ENCODE results near the gene POLR2L. TPM values are rescaled to one million over a fixed set of nuclear protein-coding genes. Genes with fewer than 3 reads are reported as not detected.

The POLR2L gene
- total RNA-seq, 2 experiments from 2014 or later: 150 to 151 TPM

- ChIA-PET POLR2A (interaction anchor here (0.6 kb wide), 1 partner anchor 23 kb away, joined by 3 read pairs; no protein-coding TSS in a partner anchor), CTCF (no interaction called here)
These were observed 28.1 kb upstream of the POLR2L start for GRCh38 chr11:870418-870817.

- POLR2A ChIA-PET: no interaction called here
- CTCF ChIA-PET: interaction anchor here (1.4 kb wide), 1 partner anchor 22 kb away, joined by 3 read pairs; no protein-coding TSS in a partner anchor
These were observed 27.7 kb upstream of the POLR2L start for GRCh38 chr11:870127-870413.

GRCh38 chr11:869399-870126 is 27.2 kb upstream of the POLR2L start:
- CTCF ChIA-PET: interaction anchor here (1.4 kb wide), 1 partner anchor 21 kb away, joined by 3 read pairs; no protein-coding TSS in a partner anchor
- POLR2A ChIA-PET: interaction anchor here (0.5 kb wide), 1 partner anchor 59 kb away, joined by 4 read pairs; no protein-coding TSS in a partner anchor

- ChIA-PET POLR2A (no interaction called here), CTCF (interaction anchor here (1.4 kb wide), 1 partner anchor 20 kb away, joined by 3 read pairs; no protein-coding TSS in a partner anchor)
These were observed 26.5 kb upstream of the POLR2L start for GRCh38 chr11:868802-869201.

GRCh38 chr11:868394-868793 is 26.1 kb upstream of the POLR2L start:
- CTCF ChIA-PET: interaction anchor here (1.4 kb wide), 1 partner anchor 20 kb away, joined by 3 read pairs; no protein-coding TSS in a partner anchor

GRCh38 chr11:867856-868358 is 25.6 kb upstream of the POLR2L start:
- ChIA-PET CTCF (no interaction called here), POLR2A (no interaction called here)

More at GRCh38 chr11:868394-868793, 26.1 kb upstream of the POLR2L start:
- POLR2A ChIA-PET: no interaction called here

- CTCF ChIA-PET: no interaction called here
- POLR2A ChIA-PET: no interaction called here
These were observed 24.2 kb upstream of the POLR2L start for GRCh38 chr11:866481-866880.

- POLR2A ChIA-PET: interaction anchor here (0.9 kb wide), 1 partner anchor 624 kb away, joined by 5 read pairs; no protein-coding TSS in a partner anchor
- CTCF ChIA-PET: no interaction called here
These were observed 23.4 kb upstream of the POLR2L start for GRCh38 chr11:865462-866430.

GRCh38 chr11:864898-865297 is 22.6 kb upstream of the POLR2L start:
- ChIA-PET CTCF (no interaction called here), POLR2A (interaction anchor here (0.9 kb wide), 1 partner anchor 625 kb away, joined by 5 read pairs; no protein-coding TSS in a partner anchor)

- POLR2A ChIA-PET: no interaction called here
- CTCF ChIA-PET: no interaction called here
These were observed 21.8 kb upstream of the POLR2L start for GRCh38 chr11:863910-864827.

- POLR2A ChIA-PET: no interaction called here
- CTCF ChIA-PET: interaction anchor here (0.6 to 2.1 kb wide), 2 partner anchors 15 to 33 kb away, joined by 3 to 8 read pairs; no protein-coding TSS in a partner anchor
These were observed 20.9 kb upstream of the POLR2L start for GRCh38 chr11:863023-863909.

GRCh38 chr11:862696-863022 is 20.3 kb upstream of the POLR2L start:
- ChIA-PET CTCF (interaction anchor here (2.1 kb wide), 1 partner anchor 14 kb away, joined by 8 read pairs; no protein-coding TSS in a partner anchor), POLR2A (no interaction called here)

- ChIA-PET CTCF (interaction anchor here (2.1 kb wide), 1 partner anchor 14 kb away, joined by 8 read pairs; no protein-coding TSS in a partner anchor), POLR2A (no interaction called here)
These were observed 19.8 kb upstream of the POLR2L start for GRCh38 chr11:862081-862661.

- POLR2A ChIA-PET: no interaction called here
- CTCF ChIA-PET: interaction anchor here (0.7 to 2.1 kb wide), 2 partner anchors 13 to 85 kb away, joined by 3 to 8 read pairs; no protein-coding TSS in a partner anchor
These were observed 18.8 kb upstream of the POLR2L start for GRCh38 chr11:861105-861479.

- POLR2A ChIA-PET: no interaction called here
- CTCF ChIA-PET: interaction anchor here (0.7 kb wide), 1 partner anchor 86 kb away, joined by 3 read pairs; no protein-coding TSS in a partner anchor
These were observed 18.1 kb upstream of the POLR2L start for GRCh38 chr11:860234-861104.

- ChIA-PET CTCF (interaction anchor here (0.8 to 1.1 kb wide), 3 partner anchors 12 to 192 kb away, joined by 3 read pairs; no protein-coding TSS in a partner anchor), POLR2A (no interaction called here)
These were observed 17.2 kb upstream of the POLR2L start for GRCh38 chr11:859394-860131.
